SHP77 treated with DMSO at 0.1 percent for 48 hours (cell line): ENCODE measurements around the gene GSTA5.
"Not testable (repeated sequence)": the region's sequence is repeated elsewhere in the genome, so short reads cannot be mapped to it uniquely, and the experiment has no call there.

ENCODE experiments used
- DNase-seq: peaks from one replicate; lab custom pipeline; 2025; lab: John Stamatoyannopoulos, UW

The GSTA5 gene

DNA sequence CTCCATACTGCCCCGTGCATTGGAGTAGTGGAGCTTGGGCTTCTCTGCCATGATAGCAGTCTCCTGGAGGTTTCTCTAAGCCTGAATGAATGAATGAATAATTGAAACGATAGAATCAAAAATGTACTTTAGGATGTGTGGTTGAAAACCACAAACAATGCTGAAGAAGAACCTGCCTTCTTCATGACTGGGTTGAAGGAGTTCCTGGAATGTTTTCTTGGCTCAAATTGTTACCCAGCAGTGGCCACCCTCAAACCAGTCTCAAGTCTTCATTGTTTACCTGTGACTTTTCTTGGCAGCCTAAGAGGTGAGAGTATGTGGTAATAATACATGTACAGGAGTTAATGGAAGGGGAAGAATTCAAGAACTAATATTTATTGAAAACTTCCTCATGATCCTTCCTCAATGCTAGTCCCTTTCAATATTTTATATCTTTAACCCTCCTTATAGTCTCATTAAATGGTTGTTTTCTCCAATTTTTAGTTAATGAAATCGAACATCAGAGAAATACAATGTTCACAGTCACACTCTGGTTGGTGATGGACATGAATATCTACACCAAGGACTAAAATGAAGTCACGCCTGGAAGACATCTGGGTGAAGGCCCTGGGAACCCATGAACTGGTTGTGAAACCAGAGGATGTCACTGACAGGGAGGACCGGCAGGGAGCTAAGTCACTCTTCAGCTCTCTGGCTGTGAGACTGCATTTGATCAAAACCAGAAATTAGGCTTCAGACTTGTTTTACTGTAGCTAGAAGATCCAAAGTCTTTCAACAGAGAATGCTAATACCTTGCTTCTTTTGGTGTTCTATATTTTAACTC, at the start of gene GSTA5:
GSTA5 (minus strand) TSS at position 51 of the 823 bp plus-strand sequence.
- no peak for DNase-seq

DNA sequence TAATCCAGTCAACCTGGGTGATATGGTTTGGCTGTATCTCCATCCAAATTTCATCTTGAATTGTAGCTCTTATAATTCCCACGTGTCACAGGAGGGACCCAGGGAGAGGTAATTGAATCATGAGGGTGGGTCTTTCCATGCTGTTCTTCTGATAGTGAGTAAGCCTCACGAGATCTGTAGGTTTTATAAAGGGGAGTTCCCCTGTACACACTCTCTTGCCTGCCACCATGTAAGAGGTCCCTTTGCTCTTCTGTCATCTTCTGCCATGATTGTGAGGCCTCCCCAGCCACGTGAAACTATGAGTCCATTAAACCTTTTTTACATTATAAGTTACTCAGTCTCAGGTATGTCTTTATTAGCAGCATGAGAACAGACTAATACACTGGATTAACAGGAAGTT, 49.4 kb upstream of the GSTA5 start:
- DNase-seq = no peak

DNA sequence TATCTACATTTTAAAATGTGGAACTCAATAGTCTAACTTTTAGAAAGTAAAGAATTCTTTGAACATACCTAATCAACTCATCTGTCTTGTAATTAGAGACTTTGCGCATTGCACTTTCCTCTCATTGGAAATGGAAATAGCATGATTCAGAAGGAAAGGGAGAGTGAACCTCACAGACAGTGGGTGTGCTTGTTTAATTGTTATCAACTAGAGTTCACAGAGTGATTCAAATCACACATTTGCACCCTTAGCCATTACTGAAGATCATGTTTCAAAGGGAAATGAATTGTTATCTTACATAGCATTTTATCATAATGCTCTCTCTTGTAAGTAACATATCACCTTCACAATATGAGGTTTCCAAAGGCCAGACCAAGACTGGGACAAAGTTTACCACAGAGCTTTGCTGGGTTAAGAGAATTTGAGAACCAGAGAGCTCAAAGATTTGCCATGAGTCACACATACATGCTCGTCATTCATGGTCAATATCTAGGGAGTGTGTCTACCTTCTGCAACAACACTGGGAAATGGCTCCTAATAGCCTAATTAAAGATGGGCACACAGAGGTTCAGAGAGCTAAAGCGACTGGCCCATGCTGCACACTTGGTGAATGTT, 47.4 kb upstream of the GSTA5 start:
- DNase-seq = no peak

DNA sequence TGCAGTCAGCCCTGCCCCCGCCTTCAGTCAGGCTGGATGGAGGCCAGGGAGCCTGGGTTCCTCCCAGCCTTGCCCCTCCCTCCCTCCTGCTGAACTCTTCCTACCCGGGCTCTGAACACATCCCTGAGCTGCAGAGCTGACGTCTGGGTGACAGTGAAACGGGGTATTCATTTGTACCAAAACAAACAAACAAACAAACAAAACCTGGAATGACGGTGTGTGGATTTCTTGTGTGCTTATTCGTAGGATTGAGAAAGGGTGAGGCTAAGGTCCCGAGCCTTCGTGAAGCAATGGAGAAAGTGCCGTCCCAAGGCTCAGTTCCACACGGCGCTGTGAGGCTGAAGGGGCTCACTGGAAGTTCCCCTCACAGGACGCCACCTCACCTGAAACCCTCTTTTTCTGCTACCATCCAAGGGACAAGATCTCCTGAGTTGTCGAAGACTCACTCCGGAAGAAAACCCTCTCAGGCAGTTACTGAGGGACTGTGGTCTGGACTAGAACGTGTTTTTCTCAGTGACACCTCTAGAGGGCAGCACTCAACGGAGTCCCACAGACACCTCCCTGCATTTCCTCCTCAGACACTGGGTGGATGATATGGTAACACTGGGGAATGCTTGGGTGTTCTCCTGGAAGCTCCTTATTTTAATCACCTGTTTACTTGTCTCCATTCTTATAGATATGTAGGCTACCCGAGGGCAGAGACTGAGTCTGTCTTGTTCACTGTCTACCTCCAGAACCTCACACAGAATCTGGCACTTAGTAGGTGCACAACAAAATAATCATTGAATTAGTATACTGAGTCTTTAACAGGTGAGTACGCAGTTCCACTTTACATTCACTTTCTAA, 41.6 kb upstream of the GSTA5 start:
- peak; percentile 69 for DNase-seq

- DNase-seq = no peak
Measured at GRCh38 chr6:52881662-52881995, 41.0 kb upstream of the GSTA5 start.

- DNase-seq = no peak
Measured at GRCh38 chr6:52877786-52878185, 37.2 kb upstream of the GSTA5 start.

GRCh38 chr6:52877168-52877567, 36.6 kb upstream of the GSTA5 start:
- no peak for DNase-seq

- no peak for DNase-seq
Measured at GRCh38 chr6:52876056-52876787, 35.6 kb upstream of the GSTA5 start.

- DNase-seq = no peak
Measured at GRCh38 chr6:52872031-52872430, 31.4 kb upstream of the GSTA5 start.

DNA sequence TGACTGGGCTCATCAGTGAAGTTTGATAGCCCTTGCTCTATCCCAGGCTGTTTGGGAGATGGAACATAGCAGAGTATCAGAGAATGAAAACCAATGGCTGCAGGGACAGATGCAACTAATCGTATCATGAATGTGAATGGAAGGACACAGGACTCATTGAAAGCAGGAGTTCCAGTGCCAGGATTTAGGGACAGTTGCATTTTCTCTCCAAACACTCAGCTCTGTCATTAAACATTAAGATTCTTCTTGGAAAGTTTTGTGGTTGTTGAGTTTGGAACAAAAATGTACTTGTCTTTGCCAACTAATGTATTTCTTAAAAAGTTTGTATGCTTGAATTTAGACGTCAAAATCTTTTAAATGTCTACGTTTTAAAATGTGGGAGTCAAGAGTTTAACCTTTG, 31.0 kb upstream of the GSTA5 start:
- DNase-seq = no peak

- DNase-seq = not testable (repeated sequence)
Measured at GRCh38 chr6:52870335-52871091, 29.9 kb upstream of the GSTA5 start.

DNA sequence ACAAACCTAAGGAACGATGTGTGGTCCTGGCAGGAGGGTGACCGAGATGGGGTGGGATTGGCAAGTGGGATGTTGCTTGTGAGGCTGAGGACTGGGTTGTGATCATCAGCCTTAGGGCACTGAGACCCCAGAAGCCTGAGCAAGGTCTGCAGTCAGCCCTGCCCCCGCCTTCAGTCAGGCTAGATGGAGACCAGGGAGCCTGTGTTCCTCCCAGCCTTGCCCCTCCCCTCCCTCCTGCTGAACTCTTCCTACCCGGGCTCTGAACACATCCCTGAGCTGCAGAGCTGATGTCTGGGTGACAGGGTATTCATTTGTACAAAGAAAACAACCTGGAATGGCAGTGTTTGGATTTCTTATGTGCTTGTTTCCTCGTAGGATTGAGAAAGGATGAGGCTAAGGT, 28.3 kb upstream of the GSTA5 start:
- DNase-seq = not testable (repeated sequence)

DNA sequence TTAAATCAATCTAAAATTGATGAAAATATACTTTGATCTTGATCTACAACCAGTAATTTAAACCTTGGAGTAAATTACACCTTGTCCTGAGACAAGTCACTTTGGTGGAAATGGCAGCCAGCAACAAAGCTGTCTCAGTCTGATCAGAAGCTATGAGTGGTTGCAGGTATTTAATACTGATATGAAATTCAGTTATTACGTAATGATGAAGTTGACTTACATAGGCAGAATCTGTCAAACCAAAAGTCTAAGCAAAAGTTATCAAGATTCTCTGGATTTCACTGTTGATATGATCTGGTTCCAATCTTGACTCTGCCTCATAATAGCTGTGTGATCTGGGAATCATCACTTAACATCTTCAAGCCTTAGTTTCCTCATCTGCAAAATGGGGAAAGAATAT, 27.6 kb upstream of the GSTA5 start:
- DNase-seq = no peak

DNA sequence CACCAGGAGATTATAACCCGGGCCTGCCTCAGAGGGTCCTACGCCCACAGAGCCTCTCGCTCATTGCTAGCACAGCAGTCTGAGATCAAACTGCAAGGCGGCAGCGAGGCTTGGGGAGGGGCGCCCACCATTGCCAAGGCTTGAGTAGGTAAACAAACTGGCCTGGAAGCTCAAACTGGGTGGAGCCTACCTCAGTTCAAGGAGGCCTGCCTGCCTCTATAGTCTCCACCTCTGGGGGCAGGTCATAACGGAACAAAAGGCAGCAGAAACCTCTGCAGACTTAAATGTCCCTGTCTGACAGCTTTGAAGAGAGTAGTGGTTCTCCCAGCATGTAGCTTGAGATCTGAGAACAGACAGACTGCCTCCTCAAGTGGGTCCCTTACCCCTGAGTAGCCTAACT, 20.5 kb upstream of the GSTA5 start:
- not testable (repeated sequence) for DNase-seq

- no peak for DNase-seq
Measured at GRCh38 chr6:52858416-52858815, 17.8 kb upstream of the GSTA5 start.

DNA sequence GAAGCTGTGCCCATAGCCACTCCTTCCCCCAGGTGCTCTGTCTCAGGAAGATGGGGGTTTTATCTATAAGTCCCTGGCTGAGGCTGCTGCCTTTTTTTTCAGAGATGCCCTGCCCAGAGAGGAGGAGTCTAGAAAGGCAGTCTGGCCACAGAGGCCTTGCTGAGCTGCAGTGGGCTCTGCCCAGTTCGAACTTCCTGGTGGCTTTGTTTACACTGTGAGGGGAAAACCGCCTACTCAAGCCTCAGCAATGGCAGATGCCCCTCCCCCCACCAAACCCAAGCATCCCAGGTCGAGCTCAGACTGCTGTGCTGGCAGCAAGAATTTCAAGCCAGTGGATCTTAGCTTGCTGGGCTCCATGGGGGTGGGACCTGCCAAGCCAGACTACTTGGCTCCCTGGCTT, 15.5 kb upstream of the GSTA5 start:
- not testable (repeated sequence) for DNase-seq

DNA sequence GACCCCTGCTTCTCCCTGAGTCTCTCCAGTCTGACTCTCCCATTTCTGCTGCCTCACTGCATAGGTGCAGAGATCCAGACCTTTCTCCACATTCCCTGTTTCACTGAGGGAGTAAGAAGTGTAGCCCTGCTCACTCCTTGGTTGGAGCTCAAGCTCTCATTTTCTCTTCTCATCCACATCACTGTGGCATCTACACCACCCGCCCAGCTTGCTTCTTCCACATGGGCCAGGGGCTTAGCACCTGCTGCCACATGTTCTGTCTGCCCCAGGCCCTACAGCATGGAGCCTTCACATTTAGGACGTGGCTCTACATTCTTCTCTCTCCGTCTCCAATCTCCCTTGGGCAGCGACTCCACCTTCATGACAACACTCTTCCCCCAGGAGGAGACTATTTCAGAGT, 8.5 kb upstream of the GSTA5 start:
- DNase-seq = no peak

- no peak for DNase-seq
Measured at GRCh38 chr6:52846002-52846401, 5.4 kb upstream of the GSTA5 start.

DNA sequence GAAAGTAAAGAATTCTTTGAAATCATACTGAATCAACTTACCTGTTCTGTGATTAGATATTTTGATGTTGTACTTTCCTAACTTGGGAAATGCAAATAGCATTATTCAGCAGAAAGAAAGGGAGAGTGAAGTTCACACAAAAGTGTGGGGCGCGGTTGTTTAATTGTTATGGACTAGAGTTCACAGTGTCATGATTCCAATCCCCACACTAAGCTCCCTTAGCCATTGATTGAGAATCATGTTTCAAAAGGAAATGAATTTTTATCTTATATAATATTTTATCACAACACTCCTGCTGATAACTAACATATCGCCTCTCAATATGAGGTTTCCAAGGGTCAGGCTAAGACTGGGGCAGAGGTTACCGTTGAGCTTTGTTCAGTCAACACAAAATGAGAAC, 3.0 kb upstream of the GSTA5 start:
- no peak for DNase-seq

DNA sequence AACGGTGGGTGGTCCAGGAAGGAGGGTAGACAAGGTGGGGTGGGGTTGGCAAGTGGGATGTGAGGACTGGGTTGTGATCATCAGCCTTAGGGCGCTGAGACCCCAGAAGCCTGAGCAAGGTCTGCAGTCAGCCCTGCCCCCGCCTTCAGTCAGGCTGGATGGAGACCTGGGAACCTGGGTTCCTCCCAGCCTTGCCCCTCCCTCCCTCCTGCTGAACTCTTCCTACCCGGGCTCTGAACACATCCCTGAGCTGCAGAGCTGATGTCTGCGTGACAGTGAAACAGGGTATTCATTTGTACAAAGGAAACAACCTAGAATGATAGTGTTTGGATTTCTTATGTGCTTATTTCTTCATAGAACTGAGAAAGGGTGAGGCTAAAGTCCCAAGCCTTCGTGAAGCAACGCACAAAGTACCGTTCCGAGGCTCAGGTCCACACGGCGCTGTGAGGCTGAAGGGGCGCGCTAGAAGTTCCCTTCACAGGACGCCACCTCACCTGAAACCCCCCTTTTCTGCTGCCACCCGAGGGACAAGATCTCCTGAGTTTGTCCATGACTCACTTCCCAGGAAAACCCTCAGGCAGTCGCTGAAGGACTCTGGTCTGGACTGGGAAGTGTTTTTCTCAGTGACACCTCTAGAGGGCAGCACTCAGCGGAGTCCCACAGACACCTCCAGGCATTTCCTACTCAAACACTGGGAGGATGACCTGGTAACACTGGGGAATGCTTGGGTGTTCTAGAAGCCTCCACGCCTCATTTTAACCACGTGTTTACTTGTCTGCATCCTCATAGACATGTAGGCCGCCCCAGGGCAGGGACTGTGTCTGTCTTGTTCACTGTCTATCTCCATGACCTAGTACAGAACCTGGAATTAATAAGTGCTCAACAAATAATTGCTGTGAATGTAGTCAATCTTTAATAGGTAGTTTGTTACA, 1.2 kb downstream of the GSTA5 start:
- peak; percentile 7 for DNase-seq
